Keratinocyte (primary cell): ENCODE measurements around the gene ALG1L2. TPM values are rescaled to one million over a fixed set of nuclear protein-coding genes. Genes with fewer than 3 reads are reported as not detected.
"Not testable (repeated sequence)": the region's sequence is repeated elsewhere in the genome, so short reads cannot be mapped to it uniquely, and the experiment has no call there.

Experiments used
- DNase-seq: peaks from one replicate; pipeline ENCODE4 v3.0.0-alpha.2; 2011; ENCODE audit warnings: low read depth, missing footprints, low spot score
- FAIRE-seq: peaks from 2 replicates; lab custom pipeline; 2011; peaks lifted over from hg19 to GRCh38; lab: Jason Lieb, UNC
- H2AFZ ChIP-seq: 2 replicates; pipeline ENCODE4 v1.6.0; 2012; ENCODE audit warnings: low read length, control low read depth, inconsistent platforms; ENCODE audit not compliant: control insufficient read depth
- H3K27ac ChIP-seq: 2 replicates; pipeline ENCODE4 v1.5.1; 2011; ENCODE audit warnings: low read length; ENCODE audit not compliant: control insufficient read depth, insufficient read depth
- H3K27me3 ChIP-seq: 3 replicates; pipeline ENCODE4 v1.6.0; 2011; ENCODE audit warnings: low read length; ENCODE audit not compliant: control insufficient read depth, insufficient read depth; ENCODE audit errors: extremely low read depth
- H3K36me3 ChIP-seq, 2 experiments: 2 replicates in 1 of 2; 3 replicates in 1 of 2; pipeline ENCODE4 v1.5.1; 2011; ENCODE audit warnings: low read length in 2 of 2, mild to moderate bottlenecking in 1 of 2; ENCODE audit not compliant: control insufficient read depth in 2 of 2, insufficient read depth in 2 of 2; ENCODE audit errors: extremely low read depth in 1 of 2
- H3K4me1 ChIP-seq: 3 replicates; pipeline ENCODE4 v1.5.1; 2011; ENCODE audit warnings: low read length; ENCODE audit not compliant: control insufficient read depth, insufficient read depth; ENCODE audit errors: extremely low read depth
- H3K4me2 ChIP-seq: 3 replicates; pipeline ENCODE4 v1.6.0; 2011; ENCODE audit warnings: low read depth, low read length; ENCODE audit not compliant: control insufficient read depth, insufficient read depth; ENCODE audit errors: extremely low read depth
- H3K4me3 ChIP-seq, 3 experiments: fragments of 200-600 bp in 1 of 3; sonication (generic) in 1 of 3; 2 replicates in 2 of 3; 3 replicates in 1 of 3; pipeline ENCODE4 v1.5.1; 2011 to 2016; ENCODE audit warnings: low read length in 3 of 3, mild to moderate bottlenecking in 3 of 3, control low read depth in 2 of 3, inconsistent platforms in 1 of 3, low read depth in 1 of 3, mixed read lengths in 1 of 3, mixed run types in 1 of 3, moderate library complexity in 1 of 3; ENCODE audit not compliant: control insufficient read depth in 2 of 3, insufficient read depth in 2 of 3; ENCODE audit errors: extremely low read depth in 1 of 3
- H3K79me2 ChIP-seq: 2 replicates; pipeline ENCODE4 v1.6.0; 2012; ENCODE audit warnings: low read length; ENCODE audit not compliant: control insufficient read depth, insufficient read depth
- H3K9ac ChIP-seq: 3 replicates; pipeline ENCODE4 v1.6.0; 2011; ENCODE audit warnings: low read length; ENCODE audit not compliant: control insufficient read depth, insufficient read depth; ENCODE audit errors: extremely low read depth
- H3K9me1 ChIP-seq: 3 replicates; pipeline ENCODE4 v1.6.0; 2011; ENCODE audit warnings: low read length; ENCODE audit not compliant: control insufficient read depth, insufficient read depth; ENCODE audit errors: extremely low read depth
- H3K9me3 ChIP-seq: 2 replicates; pipeline ENCODE4 v1.5.1; 2012; ENCODE audit warnings: low read depth, low read length; ENCODE audit not compliant: control insufficient read depth
- H4K20me1 ChIP-seq: 3 replicates; pipeline ENCODE4 v1.6.0; 2011; ENCODE audit warnings: low read length; ENCODE audit not compliant: control insufficient read depth, insufficient read depth; ENCODE audit errors: extremely low read depth
- EZH2 ChIP-seq: IDR thresholded peaks from one replicate; pipeline ENCODE4 v1.6.1; 2012; ENCODE audit warnings: inconsistent platforms, mild to moderate bottlenecking, low read length, moderate library complexity
- dilution Hi-C: fragments of 300-500 bp; cut with MboI; formaldehyde crosslinking; loops from one replicate; pipeline ENCODE4 v1.7.0; 2020; ENCODE audit warnings: low sequenced_read_pairs; ENCODE audit not compliant: extremely low pct_ligation_motif_present
- polyA minus RNA-seq, 3 experiments: library from RNA; depleted of rRNA, polyadenylated mRNA; stranded (reverse); fragments of >200 nt; gene quantifications; 1 replicate in 1 of 3; 2 replicates in 1 of 3; 3 replicates in 1 of 3; pipeline ENCODE4 v1.2.3, GENCODE V29; 2011
- polyA plus RNA-seq, 5 experiments: library from polyadenylated mRNA; depleted of rRNA in 3 of 5; stranded (reverse) in 3 of 5; stranded (forward) in 1 of 5; unstranded in 1 of 5; fragments of >200 nt; gene quantifications; 1 replicate in 1 of 5; 2 replicates in 3 of 5; 3 replicates in 1 of 5; pipeline versions ENCODE4 v1.2.1 to v1.2.3, GENCODE V29; 2011 to 2012; ENCODE audit warnings: missing spikeins in 2 of 5, low read depth in 1 of 5, low replicate concordance in 1 of 5
- TF ChIP-seq, protein P1 (sequence below), 3 experiments: IDR thresholded peaks in 1 of 3; conservative IDR thresholded peaks in 1 of 3; optimal IDR thresholded peaks in 1 of 3; 2 replicates in 2 of 3; 3 replicates in 1 of 3; pipeline versions ENCODE3 to v1.5.1; 2011; ENCODE audit warnings: low read length in 3 of 3, mild to moderate bottlenecking in 3 of 3, moderate library complexity in 2 of 3, control low read depth in 1 of 3, inconsistent platforms in 1 of 3; ENCODE audit not compliant: insufficient read depth in 2 of 3; ENCODE audit errors: extremely low read depth in 1 of 3

The ALG1L2 gene, protein sequence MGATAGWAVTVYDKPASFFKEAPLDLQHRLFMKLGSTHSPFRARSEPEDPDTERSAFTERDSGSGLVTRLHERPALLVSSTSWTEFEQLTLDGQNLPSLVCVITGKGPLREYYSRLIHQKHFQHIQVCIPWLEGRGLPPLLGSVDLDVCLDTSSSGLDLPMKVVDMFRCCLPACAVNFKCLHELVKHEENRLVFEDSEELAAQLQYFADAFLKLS
- polyA plus RNA-seq = not detected in 3 replicates
- not detected for polyA plus RNA-seq (2011; ENCODE audit: low read depth)
- polyA plus RNA-seq (2011; cell fraction: cytosol; rRNA removed) = not detected in 2 replicates
- not detected in 2 replicates for polyA plus RNA-seq (2011; cell fraction: nucleus; rRNA removed)
- polyA plus RNA-seq (2012; ENCODE audit: low replicate concordance) = not detected in 2 replicates
- polyA minus RNA-seq = not detected in 3 replicates
- not detected for polyA minus RNA-seq (2011; cell fraction: cytosol; rRNA and poly(A)+ RNA removed)
- not detected in 2 replicates for polyA minus RNA-seq (2011; cell fraction: nucleus; rRNA and poly(A)+ RNA removed)

DNA sequence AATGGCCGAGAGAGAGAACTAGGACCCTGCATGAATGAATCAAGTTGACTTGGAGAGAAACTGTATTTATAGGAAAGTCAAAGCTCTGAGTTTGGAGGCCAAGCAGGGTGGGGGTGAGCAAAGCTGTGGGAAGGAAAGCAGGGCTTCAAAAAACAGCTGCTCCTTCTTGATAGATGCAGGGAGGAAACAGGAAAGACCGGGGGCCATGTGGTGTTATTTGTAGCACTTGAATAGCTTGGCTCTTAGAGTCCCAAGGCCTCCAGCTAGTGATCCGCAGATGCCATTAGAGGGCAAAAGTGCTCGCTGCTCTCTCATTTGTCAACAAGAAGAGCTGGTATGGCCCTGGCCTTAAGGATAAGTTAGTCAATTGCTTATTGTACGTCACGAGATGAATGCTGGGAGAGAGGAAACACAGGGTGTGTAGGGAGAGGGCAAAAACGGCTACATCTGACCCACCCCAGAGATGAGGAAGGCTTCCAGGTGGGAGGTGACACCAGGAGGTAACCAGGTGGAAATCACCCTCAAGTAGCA is at the start of gene ALG1L2:
Gene ALG1L2, plus strand, starts transcription at position 481 of the 531 bp plus-strand sequence. CDS start 186 bp downstream, outside the sequence.
- Histone ChIP-seq H3K36me3 (no peaks in the 10 kb centered on the region), H3K9me1 (no peaks in the 10 kb centered on the region), H3K27ac (no peak within 1 kb of the TSS), H3K79me2 (no peaks in the 10 kb centered on the region), H3K27me3 (no peaks in the 10 kb centered on the region), H3K4me3 (no peak within 1 kb of the TSS), H3K4me2 (no peak within 1 kb of the TSS), H4K20me1 (no peaks in the 10 kb centered on the region), H3K9me3 (no peaks in the 10 kb centered on the region), H2AFZ (no peak within 1 kb of the TSS), H3K4me1 (no peaks in the 10 kb centered on the region), H3K9ac (no peak within 1 kb of the TSS)
- DNase-seq (no peak), FAIRE-seq (no peak)
- TF ChIP-seq EZH2 = no peak
- TF ChIP-seq, protein P1, sequence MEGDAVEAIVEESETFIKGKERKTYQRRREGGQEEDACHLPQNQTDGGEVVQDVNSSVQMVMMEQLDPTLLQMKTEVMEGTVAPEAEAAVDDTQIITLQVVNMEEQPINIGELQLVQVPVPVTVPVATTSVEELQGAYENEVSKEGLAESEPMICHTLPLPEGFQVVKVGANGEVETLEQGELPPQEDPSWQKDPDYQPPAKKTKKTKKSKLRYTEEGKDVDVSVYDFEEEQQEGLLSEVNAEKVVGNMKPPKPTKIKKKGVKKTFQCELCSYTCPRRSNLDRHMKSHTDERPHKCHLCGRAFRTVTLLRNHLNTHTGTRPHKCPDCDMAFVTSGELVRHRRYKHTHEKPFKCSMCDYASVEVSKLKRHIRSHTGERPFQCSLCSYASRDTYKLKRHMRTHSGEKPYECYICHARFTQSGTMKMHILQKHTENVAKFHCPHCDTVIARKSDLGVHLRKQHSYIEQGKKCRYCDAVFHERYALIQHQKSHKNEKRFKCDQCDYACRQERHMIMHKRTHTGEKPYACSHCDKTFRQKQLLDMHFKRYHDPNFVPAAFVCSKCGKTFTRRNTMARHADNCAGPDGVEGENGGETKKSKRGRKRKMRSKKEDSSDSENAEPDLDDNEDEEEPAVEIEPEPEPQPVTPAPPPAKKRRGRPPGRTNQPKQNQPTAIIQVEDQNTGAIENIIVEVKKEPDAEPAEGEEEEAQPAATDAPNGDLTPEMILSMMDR (optimal IDR thresholded peaks at IDR 0.05 in 1 of 3, IDR thresholded peaks at IDR 0.05 in 1 of 3, conservative IDR thresholded peaks at IDR 0.05 in 1 of 3; ENCODE audit: extremely low read depth in 1 of 3, insufficient read depth in 2 of 3, low read length in 3 of 3) = no peak
- dilution Hi-C loops = no loop called here

DNA sequence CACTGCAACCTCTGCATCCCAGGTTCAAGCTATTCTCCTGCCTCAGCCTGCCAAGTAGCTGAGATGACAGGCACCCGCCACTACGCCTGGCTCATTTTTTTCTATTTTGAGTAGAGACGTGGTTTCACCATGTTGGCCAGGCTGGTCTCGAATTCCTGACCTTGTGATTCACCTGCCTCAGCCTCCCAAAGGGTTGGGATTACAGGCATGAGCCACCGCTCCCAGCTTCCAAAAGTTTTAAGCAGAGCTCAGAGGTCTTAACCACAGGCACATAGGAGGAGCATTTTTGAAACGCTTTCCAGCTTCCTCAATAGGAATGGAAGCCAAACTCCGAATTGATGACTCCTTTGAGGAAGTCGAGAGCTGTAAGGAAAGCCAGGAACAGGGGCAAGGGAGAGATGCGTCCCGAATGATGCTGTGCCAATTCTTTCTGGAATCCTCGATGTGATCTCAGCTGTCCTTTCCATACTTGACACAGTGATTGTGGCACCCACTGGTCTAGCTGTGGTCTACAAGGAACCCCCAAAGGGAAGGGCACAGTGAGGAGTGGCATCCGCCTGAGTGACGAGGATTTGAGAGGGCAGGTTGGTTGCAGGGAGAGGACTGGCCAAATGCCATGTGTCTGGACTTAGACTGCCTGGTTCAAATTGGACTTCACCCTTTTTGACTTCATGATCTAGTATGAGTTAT is 44.4 kb upstream of the ALG1L2 start:
- FAIRE-seq, H4K20me1 ChIP-seq, H3K27me3 ChIP-seq, H3K79me2 ChIP-seq, H3K4me3 ChIP-seq, H3K4me1 ChIP-seq, H3K4me2 ChIP-seq, H3K27ac ChIP-seq, H2AFZ ChIP-seq, dilution Hi-C loops, H3K9me1 ChIP-seq, DNase-seq, H3K36me3 ChIP-seq, H3K9ac ChIP-seq, H3K9me3 ChIP-seq: not testable (repeated sequence)

DNA sequence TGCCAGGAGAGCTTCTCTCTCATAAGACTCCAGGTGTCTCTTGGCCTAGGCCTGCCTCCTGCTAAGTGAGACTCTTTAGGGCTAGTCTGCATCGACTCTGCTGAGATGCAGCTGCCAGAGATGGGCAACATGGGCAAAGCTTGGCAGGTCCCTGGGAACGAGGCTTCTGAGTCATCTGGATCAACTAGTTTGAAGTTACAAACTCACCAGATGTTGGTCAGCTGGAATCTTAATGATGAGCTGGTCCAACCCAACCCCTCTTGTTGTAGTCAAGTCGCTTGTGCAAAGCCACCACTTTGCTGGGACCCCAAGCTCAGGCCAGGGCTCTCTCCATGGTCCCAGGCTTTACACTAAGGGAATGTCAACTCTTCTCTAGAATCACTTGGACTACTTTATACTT is 38.9 kb upstream of the ALG1L2 start:
- H3K4me3 ChIP-seq, H3K27me3 ChIP-seq, DNase-seq, H3K27ac ChIP-seq, H3K9ac ChIP-seq, H4K20me1 ChIP-seq, H3K9me1 ChIP-seq, H3K4me1 ChIP-seq, H3K79me2 ChIP-seq, H3K36me3 ChIP-seq, H3K4me2 ChIP-seq, H3K9me3 ChIP-seq, FAIRE-seq, dilution Hi-C loops, H2AFZ ChIP-seq: not testable (repeated sequence)

DNA sequence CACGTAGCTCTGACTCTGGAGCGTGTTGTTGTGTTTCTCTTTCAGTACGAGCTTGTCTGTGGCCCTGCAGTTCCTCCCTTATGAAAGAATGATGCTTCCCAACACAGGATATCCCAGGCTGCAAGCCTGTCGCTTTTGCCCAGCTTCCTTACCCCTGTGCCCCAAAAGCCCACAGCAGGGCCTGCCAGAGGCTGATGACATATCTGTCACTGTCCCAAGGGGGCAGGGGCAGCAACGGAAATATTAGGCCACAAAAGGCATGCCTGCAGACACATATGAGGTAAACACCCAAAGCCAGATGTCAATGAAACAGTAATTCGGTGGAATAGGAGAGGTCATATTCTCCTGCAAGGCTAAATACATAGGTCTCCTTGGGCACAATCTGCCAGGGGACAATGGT is 38.0 kb upstream of the ALG1L2 start:
- H2AFZ ChIP-seq, FAIRE-seq, H3K4me3 ChIP-seq, H3K27ac ChIP-seq, DNase-seq, H3K36me3 ChIP-seq, H3K9me1 ChIP-seq, H3K27me3 ChIP-seq, H4K20me1 ChIP-seq, H3K4me1 ChIP-seq, H3K9ac ChIP-seq, H3K9me3 ChIP-seq, dilution Hi-C loops, H3K4me2 ChIP-seq, H3K79me2 ChIP-seq: not testable (repeated sequence)
